HG03196 (cell line): ENCODE measurements around the gene WNT11.
"Not testable (repeated sequence)": the region's sequence is repeated elsewhere in the genome, so short reads cannot be mapped to it uniquely, and the experiment has no call there.

ENCODE experiments used
- ATAC-seq: cut with Tn5 transposase; IDR thresholded peaks from one replicate; pipeline ENCODE4 v1.9.1; 2021; ENCODE audit not compliant: unreplicated experiment

WNT11 gene

GRCh38 chr11:76203131-76203925 is 3.0 kb downstream of the WNT11 start:
- no peak for ATAC-seq

- ATAC-seq = no peak
These were observed 4.5 kb downstream of the WNT11 start for GRCh38 chr11:76201672-76202412.

DNA sequence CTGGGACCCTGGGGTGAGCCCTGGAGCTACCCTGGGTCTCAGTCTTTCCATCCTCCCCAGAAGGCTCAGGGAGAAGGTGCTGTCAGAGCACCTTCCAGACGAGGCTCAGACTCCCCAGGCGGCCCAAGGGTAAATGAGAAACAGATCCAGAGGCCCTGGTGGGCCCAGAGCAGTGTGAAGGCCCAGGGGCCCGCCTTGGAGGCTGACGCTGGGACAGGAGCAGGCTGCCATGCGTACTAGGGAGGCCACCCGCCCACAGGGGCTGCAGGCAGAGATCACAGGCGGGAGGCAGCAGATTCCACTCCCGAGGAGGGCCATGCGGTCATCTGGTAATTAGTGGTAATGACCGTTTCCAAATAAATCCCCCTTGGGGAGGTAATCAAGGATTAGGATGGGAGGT is 5.2 kb downstream of the WNT11 start:
- ATAC-seq = no peak

- ATAC-seq = no peak
These were observed 6.0 kb downstream of the WNT11 start for GRCh38 chr11:76200006-76200940.

DNA sequence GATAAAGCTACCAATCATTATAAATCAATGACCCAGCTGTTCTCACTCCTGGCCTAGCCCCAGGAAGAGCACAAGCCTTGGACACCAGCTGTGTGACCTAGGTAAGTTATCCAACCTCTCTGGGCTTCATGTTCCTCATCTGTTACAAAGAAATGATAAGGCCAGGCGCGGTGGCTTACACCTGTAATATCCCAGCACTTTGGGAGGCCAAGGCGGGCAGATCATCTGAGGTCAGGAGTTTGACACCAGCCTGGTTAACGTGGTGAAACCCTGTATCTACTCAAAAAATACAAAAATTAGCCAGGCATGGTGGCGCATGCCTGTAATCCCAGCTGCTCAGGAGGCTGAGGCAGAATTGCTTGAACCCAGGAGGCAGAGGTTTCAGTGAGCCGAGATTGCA is 7.6 kb downstream of the WNT11 start:
- not testable (repeated sequence) for ATAC-seq

DNA sequence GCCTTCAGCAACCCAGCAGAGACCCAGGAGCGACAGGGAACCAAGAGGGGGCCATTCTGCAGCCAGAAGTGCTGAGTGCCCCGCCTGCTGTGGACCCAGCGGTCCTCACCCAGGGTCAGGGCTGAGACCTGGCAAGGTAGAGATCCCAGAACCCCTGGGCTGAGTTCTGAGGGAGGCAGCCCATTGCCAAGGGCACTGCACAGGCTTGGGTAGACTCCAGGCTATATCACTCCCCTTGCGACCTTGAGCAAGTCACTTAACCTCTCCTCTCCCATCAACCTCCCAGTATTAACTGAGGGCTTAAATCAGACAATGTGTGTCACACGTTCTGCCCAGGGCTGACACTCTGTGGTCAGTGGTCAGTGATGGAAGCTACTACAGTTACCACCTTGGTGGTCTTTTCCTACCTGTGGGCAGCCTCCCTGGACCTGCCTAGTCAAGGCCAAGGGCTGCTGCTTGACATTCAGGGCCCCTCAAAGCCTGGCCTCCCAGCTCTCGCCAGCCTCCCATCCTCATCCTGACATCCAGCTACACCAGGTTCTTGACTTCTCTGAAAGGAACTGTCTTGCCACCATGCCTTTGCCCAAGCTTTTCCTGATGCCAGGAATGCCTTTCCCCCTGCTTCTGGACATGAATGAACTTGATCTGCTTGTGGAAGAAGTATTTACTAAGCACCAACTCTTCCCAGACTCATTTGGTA is 8.2 kb downstream of the WNT11 start:
- ATAC-seq = no peak

GRCh38 chr11:76197332-76197731 is 9.0 kb downstream of the WNT11 start:
- ATAC-seq = no peak

GRCh38 chr11:76196849-76197248 is 9.5 kb downstream of the WNT11 start:
- no peak for ATAC-seq

GRCh38 chr11:76194872-76195668 is 11.2 kb downstream of the WNT11 start:
- no peak for ATAC-seq

DNA sequence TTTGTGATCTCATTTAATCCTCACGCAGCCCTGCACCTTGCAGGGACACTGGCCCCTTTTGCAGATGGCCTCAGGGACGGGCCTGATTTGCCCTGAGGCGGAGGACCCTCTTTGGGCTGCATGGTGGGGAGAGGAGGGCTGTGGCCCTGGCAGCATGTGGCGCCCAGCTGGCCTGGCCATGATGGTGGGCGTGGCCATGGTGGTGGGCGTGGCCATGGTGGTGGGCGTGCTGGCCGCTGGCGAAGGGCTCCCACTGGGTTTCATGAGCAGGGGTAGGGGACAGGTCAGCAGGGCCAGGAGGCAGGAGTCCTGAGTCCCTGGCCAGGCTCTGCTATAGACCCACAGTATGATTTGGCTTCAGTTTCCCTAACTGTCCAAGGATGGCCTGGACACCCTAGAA is 13.1 kb downstream of the WNT11 start:
- ATAC-seq = no peak

DNA sequence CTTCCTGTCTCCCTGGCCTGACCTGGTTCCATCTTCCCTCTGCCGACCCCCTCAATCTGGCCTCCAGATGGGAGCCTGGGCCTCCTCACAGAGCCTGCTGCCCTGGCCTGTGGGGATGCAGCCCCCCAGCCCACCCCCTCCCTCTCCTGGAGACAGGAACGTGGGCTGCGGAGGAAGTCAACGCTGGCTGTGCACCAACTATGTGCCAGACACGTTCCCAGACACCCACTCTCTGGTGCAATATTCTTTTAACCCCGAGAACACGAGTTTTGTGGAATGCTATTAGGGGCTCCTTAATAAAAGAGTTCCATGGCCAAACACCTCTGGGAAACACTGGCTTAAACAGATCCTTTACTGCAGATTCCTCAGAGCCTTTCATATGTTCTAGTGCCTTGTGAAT is 15.9 kb downstream of the WNT11 start:
- no peak for ATAC-seq

DNA sequence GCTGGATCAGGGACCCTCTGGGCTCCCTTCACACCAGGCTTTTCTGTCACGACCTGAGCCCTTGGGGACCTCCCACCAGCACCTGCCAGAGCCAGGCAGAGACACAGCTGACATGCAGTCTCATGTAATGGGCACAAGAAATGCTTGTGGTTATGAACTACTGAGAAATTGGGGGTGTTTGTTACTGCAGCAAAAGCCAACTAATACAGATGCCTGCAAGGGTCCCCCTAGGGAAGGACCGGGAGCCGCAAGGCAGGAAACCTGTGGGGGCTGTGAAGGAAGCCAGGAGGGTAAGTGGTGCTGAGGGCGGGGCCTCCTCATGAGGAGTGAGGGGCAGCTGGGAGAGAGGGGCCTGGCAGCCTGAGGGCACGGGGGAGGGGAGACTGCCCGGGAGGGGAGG is 16.6 kb downstream of the WNT11 start:
- ATAC-seq = no peak

GRCh38 chr11:76188873-76189272 is 17.4 kb downstream of the WNT11 start:
- ATAC-seq = no peak

DNA sequence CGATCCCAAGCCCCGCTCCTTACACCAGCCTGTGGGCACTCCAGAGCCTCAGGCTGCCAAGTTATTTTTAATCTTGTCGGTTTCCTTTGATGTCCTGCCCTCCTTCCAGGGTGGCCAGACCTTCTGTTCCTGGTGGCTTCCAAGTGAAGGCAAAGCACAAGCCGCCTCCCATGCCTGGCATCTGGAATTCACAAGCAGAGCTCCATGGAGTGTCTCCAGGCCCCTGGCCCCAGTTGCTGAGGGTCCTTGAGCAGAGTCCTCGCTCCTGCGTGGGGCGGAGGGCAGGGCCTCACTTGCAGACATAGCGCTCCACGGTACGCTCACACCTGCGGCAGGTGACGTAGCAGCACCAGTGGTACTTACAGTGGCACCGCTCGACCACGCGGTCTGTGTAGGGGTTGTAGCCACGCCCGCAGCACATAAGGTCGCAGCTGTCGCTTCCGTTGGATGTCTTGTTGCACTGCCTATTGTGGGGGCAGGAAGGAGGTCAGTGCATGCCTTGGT is 19.5 kb downstream of the WNT11 start:
- ATAC-seq = no peak

GRCh38 chr11:76185931-76186401 is 20.3 kb downstream of the WNT11 start:
- no peak for ATAC-seq

DNA sequence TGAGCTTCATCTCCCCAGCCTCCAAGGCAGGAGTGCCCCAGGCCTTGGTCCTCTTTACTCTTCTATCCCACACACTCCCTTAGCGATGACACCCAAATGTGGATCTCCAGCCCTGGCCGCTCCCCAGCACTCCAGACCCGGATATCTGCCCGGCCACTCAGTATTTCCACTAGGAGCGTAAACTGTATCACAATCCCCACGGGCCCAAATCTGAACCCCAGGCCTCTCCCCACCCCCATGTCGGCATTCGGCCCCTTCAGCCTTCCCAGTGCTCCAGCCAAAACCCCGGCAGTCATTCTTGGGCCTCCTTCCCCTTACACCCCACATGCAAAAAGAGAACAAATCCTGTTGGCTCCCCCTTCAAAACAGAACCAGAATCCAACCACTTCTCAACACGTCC is 20.8 kb downstream of the WNT11 start:
- ATAC-seq = no peak

GRCh38 chr11:76184551-76184993 is 21.7 kb downstream of the WNT11 start:
- no peak for ATAC-seq

DNA sequence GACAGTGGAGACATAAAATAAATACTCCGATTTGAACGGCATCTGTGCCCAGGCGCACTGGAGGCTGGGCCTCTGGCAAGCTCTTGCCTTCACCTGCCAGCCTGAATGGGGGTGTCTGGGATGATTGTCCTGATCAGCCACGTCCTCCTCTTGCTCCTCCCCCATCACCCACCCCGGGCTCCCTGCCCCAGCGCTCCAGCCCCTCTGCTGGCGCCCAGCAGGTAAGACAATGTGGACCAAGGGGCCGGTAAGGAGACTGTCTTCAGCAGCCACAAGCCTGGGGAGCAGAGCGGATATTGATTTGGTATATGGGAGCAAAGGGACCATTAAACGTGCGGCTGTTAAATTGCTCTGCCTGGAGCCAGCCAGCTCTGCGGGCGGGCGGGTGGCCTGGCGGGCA is 24.9 kb downstream of the WNT11 start:
- no peak for ATAC-seq

DNA sequence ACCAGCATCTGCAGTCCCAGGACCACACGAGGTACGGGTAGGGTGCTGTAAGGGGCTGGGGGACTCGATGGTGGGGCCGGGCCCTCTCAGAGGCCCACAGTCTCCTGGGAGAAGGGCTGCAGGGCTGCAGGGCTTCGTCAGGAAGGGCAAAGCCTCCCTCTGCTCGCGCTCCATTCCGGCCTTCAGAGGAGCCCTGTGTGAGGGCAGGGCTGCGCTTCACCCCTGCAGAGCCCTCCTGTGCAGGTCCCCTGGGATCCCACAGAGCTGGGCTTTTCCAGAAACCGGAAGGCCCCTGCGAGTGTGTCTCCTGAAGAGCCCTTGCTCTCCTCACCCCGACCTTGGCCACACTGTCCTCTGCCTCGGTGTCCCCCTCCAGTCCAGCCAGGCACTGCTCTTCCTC is 27.2 kb downstream of the WNT11 start:
- ATAC-seq = no peak

GRCh38 chr11:76177250-76177686 is 29.0 kb downstream of the WNT11 start:
- no peak for ATAC-seq
